ENCODE results near the gene ST8SIA5.
A peak's percentile ranks its signal among the peaks of the same experiment; 100 is the strongest.

ST8SIA5 gene

GRCh38 chr18:46663539-46663938 is 93.3 kb downstream of the ST8SIA5 start:
- DNase-seq: no peak

DNA sequence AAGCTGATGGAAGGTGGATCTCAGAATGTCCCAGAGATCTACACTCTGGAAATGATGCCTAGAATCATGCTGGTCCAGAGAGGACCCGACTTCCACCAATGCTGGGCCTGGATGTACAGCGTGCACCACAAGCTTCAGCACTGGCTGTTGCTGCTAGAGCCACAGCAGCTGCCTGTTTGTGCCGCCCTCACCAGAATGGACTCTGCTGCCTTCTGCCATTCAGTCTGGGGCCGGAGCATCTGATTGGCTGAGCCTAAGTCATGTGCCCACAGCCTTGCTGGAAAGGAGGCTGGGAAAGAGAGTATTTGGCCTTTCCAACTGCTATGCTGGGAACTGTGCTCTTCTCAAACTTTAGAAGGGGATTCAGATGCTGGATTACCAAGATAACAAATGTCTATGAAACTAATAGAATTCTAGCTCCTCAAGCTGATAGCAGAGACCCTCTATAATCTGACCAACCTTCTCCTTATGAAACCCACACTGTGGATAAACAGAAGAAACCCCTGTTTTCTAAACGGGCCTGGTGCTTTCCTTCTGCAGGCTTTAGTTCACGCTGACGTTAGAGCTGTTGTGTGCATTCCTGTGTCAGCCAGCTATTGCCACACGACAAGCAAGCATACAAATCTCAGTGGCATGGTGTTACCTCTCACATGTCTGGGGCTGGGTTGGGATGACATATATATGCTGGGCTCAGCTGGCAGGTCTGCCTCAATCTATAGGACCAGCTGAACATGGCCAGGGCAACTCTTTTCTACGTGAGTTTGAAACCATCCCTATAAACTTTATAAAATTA is 95.7 kb downstream of the ST8SIA5 start:
- peak; percentile 33 for DNase-seq

DNA sequence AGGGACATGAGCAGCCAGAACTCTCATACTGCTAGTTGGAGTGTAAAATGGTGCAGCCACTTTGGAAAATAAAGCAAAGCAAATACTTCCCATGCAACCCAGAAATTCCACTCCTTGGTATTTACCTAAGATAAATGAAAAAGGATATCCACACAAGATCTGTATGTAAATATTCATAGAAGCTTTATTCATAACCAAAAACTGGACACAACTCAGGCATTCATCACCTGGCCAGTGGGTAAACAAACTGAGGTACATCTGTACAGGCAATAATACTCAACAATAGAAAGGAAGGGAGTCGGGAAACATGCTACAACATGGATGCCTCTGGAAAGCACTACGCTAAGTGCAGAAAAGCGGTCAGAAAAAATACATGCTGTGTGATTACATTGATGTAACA is 97.4 kb downstream of the ST8SIA5 start:
- DNase-seq: no peak

- DNase-seq: no peak
Measured at GRCh38 chr18:46657115-46657955, 99.5 kb downstream of the ST8SIA5 start, which contains the start of gene LOXHD1. LOXHD1 (minus strand) TSS chr18:46657220; CDS start chr18:46657033, 187 bp downstream.

GRCh38 chr18:46656326-46657114 is 100.3 kb downstream of the ST8SIA5 start:
- DNase-seq: no peak

- no peak for DNase-seq
Measured at GRCh38 chr18:46652372-46652771, 104.5 kb downstream of the ST8SIA5 start.

- no peak for DNase-seq
Measured at GRCh38 chr18:46650681-46651080, 106.2 kb downstream of the ST8SIA5 start.

GRCh38 chr18:46649071-46649862 is 107.6 kb downstream of the ST8SIA5 start:
- no peak for DNase-seq

GRCh38 chr18:46646468-46646867 is 110.4 kb downstream of the ST8SIA5 start:
- no peak for DNase-seq

GRCh38 chr18:46642561-46642960 is 114.3 kb downstream of the ST8SIA5 start:
- no peak for DNase-seq

DNA sequence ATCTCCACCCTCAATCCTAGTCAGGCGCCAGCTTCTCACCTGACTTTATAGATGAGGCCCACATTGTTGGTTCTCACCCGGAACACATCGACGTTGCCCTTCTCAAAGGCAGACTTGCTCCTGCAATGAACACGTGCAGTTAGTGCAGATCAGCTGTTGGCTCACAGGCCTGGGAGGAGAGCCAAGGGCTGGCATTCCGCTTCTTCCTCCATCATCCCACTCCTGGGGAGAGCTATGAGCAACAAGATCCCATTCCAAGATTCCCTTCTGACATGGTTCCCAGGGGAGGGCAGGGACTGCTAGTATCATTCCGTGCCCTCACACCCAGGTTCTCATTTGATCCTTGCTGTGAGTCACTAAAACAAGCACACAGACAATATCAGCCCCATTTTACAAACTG is 114.9 kb downstream of the ST8SIA5 start:
- no peak for DNase-seq

DNA sequence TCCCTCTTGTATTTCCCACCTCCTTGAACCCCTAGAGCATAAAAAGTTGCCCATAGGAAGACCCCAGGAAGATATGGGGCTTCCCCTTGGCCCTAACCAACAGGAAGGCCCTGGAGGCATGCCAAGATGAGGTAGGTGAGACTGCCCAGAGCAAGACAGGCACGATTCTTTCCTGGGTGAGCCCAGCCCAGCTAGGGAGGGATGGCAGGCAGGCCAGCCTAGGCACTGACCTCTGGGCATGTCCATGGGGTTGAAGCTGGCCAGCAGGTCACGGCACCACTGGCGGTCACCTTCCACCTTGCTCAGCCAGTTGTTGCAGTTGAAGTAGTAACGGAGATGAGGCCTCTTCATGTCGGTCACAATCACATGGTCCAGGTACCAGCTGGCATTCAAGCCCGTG is 117.5 kb downstream of the ST8SIA5 start:
- no peak for DNase-seq

GRCh38 chr18:46636040-46636630 is 120.7 kb downstream of the ST8SIA5 start:
- DNase-seq: no peak

DNA sequence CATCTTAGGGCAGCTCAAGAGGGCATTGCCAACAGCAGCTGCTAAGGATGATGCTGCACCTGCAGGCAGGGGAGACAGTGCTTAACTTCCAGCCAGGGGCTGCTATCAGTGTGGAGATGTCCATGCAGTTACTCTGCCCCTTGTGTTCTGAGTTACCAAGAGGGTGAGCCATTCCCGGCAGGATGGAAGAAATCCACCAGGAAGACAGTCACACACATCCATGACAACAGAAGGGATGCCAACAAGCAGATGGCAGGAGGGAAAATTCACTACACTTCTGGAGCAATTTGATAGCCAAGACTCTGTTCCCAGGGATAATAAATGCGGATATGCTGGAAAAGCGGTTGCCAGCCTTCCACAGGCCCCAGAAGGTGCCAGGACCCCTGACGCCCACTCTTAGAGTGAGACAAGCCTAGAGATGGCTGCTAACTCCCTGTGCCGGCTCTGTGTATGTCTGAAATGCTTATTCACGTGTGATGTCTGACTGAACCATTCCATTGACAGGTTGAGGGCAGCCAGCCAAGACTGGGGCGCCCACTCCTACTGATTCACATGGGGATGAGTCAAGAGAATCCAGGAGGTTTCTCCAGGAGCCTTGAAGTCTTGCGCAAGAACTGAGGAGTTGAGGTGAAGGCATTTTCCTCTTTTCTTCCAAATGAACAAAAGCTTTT is 124.3 kb downstream of the ST8SIA5 start:
- no peak for DNase-seq

GRCh38 chr18:46630991-46631390 is 125.9 kb downstream of the ST8SIA5 start:
- DNase-seq: no peak

GRCh38 chr18:46630160-46630559 is 126.7 kb downstream of the ST8SIA5 start:
- DNase-seq: no peak

- DNase-seq: no peak
Measured at GRCh38 chr18:46629361-46629760, 127.5 kb downstream of the ST8SIA5 start.

GRCh38 chr18:46628206-46628605 is 128.6 kb downstream of the ST8SIA5 start:
- DNase-seq: peak; percentile 7

GRCh38 chr18:46627136-46627535 is 129.7 kb downstream of the ST8SIA5 start:
- no peak for DNase-seq

GRCh38 chr18:46625069-46625468 is 131.8 kb downstream of the ST8SIA5 start:
- no peak for DNase-seq

GRCh38 chr18:46624127-46624526 is 132.7 kb downstream of the ST8SIA5 start:
- no peak for DNase-seq
